ENCODE measurements around the gene LEKR1.

LEKR1 gene

GRCh38 chr3:156826144-156826895, at the start of gene LEKR1 (continued):
- TF ChIP-seq ZNF280D (tag by site-specific recombination; IDR thresholded peaks at IDR 0.05) (no peak), ZSCAN18 (tag by site-specific recombination; IDR thresholded peaks at IDR 0.05) (no peak), ZNF362 (tag by site-specific recombination; IDR thresholded peaks at IDR 0.05) (no peak), KLF17 (tag by site-specific recombination; IDR thresholded peaks at IDR 0.05) (peak; percentile 28; the same call in 1 of the 2 replicates), ZNF311 (tag by site-specific recombination; IDR thresholded peaks at IDR 0.05; ENCODE audit: borderline replicate concordance) (no peak), MYNN (tag by site-specific recombination; IDR thresholded peaks at IDR 0.05; ENCODE audit: borderline replicate concordance) (no peak), ZNF692 (tag by site-specific recombination; IDR thresholded peaks at IDR 0.05) (peak; percentile 76), SP3 (tag by site-specific recombination; IDR thresholded peaks at IDR 0.05) (peak; percentile 39), SCRT2 (tag by site-specific recombination; IDR thresholded peaks at IDR 0.05) (no peak), PRDM10 (tag by site-specific recombination; IDR thresholded peaks at IDR 0.05) (peak; percentile 53; the same call in 1 of the 2 replicates), ZBTB20 (tag by site-specific recombination; IDR thresholded peaks at IDR 0.05) (peak; percentile 97), ZNF658 (tag by site-specific recombination; IDR thresholded peaks at IDR 0.05) (no peak), ZNF324 (tag by site-specific recombination; IDR thresholded peaks at IDR 0.05) (no peak), YY1 (tag by site-specific recombination; IDR thresholded peaks at IDR 0.05) (no peak), ZNF394 (tag by site-specific recombination; IDR thresholded peaks at IDR 0.05; ENCODE audit: borderline replicate concordance) (no peak; the same call in 1 of the 2 replicates), ZNF404 (tag by site-specific recombination; IDR thresholded peaks at IDR 0.05) (no peak), ZNF248 (tag by site-specific recombination; IDR thresholded peaks at IDR 0.05) (no peak), BCL6B (tag by site-specific recombination; IDR thresholded peaks at IDR 0.05) (no peak), ZNF530 (tag by site-specific recombination; IDR thresholded peaks at IDR 0.05; ENCODE audit: low read depth) (no peak), GLIS2 (tag by site-specific recombination; IDR thresholded peaks at IDR 0.05) (peak; percentile 98), ZBTB1 (tag by site-specific recombination; IDR thresholded peaks at IDR 0.05) (no peak), ZBTB8A (tag by site-specific recombination; IDR thresholded peaks at IDR 0.05) (peak; percentile 82), ZFHX2 (tag by site-specific recombination; conservative IDR thresholded peaks at IDR 0.05) (peak; percentile 93), ZNF843 (tag by site-specific recombination; IDR thresholded peaks at IDR 0.05) (0 out of 2 replicates have a peak, but pooled peaks have one; percentile 16), GLIS1 (tag by site-specific recombination; IDR thresholded peaks at IDR 0.05) (peak; percentile 90), GLI2 (tag by site-specific recombination; IDR thresholded peaks at IDR 0.05; ENCODE audit: borderline replicate concordance, low read depth) (no peak)
